ENCODE measurements around the gene ENTPD5. TPM values are rescaled to one million over a fixed set of nuclear protein-coding genes. Genes with fewer than 3 reads are reported as not detected.
"Not testable (repeated sequence)": the region's sequence is repeated elsewhere in the genome, so short reads cannot be mapped to it uniquely, and the experiment has no call there.

Gene ENTPD5
- total RNA-seq, 3 donors from 2014 or later, result 10.2 to 52.1 (median 25.0) TPM

GRCh38 chr14:73935666-73936065, 83.4 kb downstream of the ENTPD5 start:
- no peak overlapping the region for H3K4me3 ChIP-seq
- no peaks in the 10 kb centered on the region for H3K27me3 ChIP-seq
- no peak for DNase-seq (ENCODE audit: low spot score in 2 of 2)
- H3K4me1 ChIP-seq, result no peaks in the 10 kb centered on the region
- intact Hi-C loops (cut with DNase I; ENCODE audit: low total_unique reads), result no loop called here
- H3K36me3 ChIP-seq, result no peaks in the 10 kb centered on the region
- no peaks in the 10 kb centered on the region for H3K9me3 ChIP-seq
- H3K27ac ChIP-seq, result no peak overlapping the region
- TF ChIP-seq CTCF (IDR thresholded peaks at IDR 0.05) (peak in 2 of 3 donors; percentile 22 to 25), POLR2A (IDR thresholded peaks at IDR 0.05) (no peak), POLR2AphosphoS5 (IDR thresholded peaks at IDR 0.05) (no peak)

- no peak for TF ChIP-seq POLR2A (IDR thresholded peaks at IDR 0.05)
- no peak for TF ChIP-seq CTCF (IDR thresholded peaks at IDR 0.05)
- no peak for TF ChIP-seq POLR2AphosphoS5 (IDR thresholded peaks at IDR 0.05)
- H3K36me3 ChIP-seq, result peaks cover 14% of the 10 kb centered on the region
- H3K27ac ChIP-seq, result no peak overlapping the region
- no peak for DNase-seq (ENCODE audit: low spot score in 2 of 2)
- H3K9me3 ChIP-seq, result no peaks in the 10 kb centered on the region
- H3K4me1 ChIP-seq, result no peaks in the 10 kb centered on the region
- intact Hi-C loops (cut with DNase I; ENCODE audit: low total_unique reads), result no loop called here
- no peaks in the 10 kb centered on the region for H3K27me3 ChIP-seq
- no peak overlapping the region for H3K4me3 ChIP-seq
Measured at GRCh38 chr14:73924337-73924736, 94.8 kb downstream of the ENTPD5 start.

- H3K27me3 ChIP-seq; intact Hi-C loops (cut with DNase I; ENCODE audit: low total_unique reads); H3K4me1 ChIP-seq; DNase-seq (ENCODE audit: low spot score in 2 of 2); H3K27ac ChIP-seq; H3K4me3 ChIP-seq; H3K9me3 ChIP-seq: not testable (repeated sequence)
- H3K36me3 ChIP-seq, result peaks cover 14% of the 10 kb centered on the region
Measured at GRCh38 chr14:73919457-73919856, 99.6 kb downstream of the ENTPD5 start.

- Histone ChIP-seq H3K27ac (no peak overlapping the region), H3K4me1 (no peaks in the 10 kb centered on the region), H3K36me3 (peaks cover 5% of the 10 kb centered on the region), H3K9me3 (no peaks in the 10 kb centered on the region), H3K4me3 (no peak overlapping the region), H3K27me3 (no peaks in the 10 kb centered on the region)
- intact Hi-C loops (cut with DNase I; ENCODE audit: low total_unique reads), result no loop called here
- DNase-seq (ENCODE audit: low spot score in 2 of 2), result no peak
- TF ChIP-seq POLR2A (IDR thresholded peaks at IDR 0.05) (no peak), CTCF (IDR thresholded peaks at IDR 0.05) (no peak), POLR2AphosphoS5 (IDR thresholded peaks at IDR 0.05) (no peak)
Measured at GRCh38 chr14:73916324-73916723, 102.8 kb downstream of the ENTPD5 start.

GRCh38 chr14:73913256-73913655, 105.8 kb downstream of the ENTPD5 start:
- TF ChIP-seq POLR2AphosphoS5 (IDR thresholded peaks at IDR 0.05), result no peak
- TF ChIP-seq POLR2A (IDR thresholded peaks at IDR 0.05), result no peak
- no peak for TF ChIP-seq CTCF (IDR thresholded peaks at IDR 0.05)
- peaks cover 4% of the 10 kb centered on the region for H3K36me3 ChIP-seq

GRCh38 chr14:73909681-73910080, 109.4 kb downstream of the ENTPD5 start:
- H3K4me3 ChIP-seq, result no peak overlapping the region
- H3K27ac ChIP-seq, result no peak overlapping the region
- no peak for DNase-seq (ENCODE audit: low spot score in 2 of 2)
- H3K9me3 ChIP-seq, result no peaks in the 10 kb centered on the region
- intact Hi-C loops (cut with DNase I; ENCODE audit: low total_unique reads), result no loop called here
- H3K27me3 ChIP-seq, result no peaks in the 10 kb centered on the region
- no peaks in the 10 kb centered on the region for H3K4me1 ChIP-seq
- TF ChIP-seq POLR2AphosphoS5 (IDR thresholded peaks at IDR 0.05) (no peak), CTCF (IDR thresholded peaks at IDR 0.05) (no peak), POLR2A (IDR thresholded peaks at IDR 0.05) (no peak)
- peaks cover 4% of the 10 kb centered on the region for H3K36me3 ChIP-seq

More at GRCh38 chr14:73913256-73913655, 105.8 kb downstream of the ENTPD5 start:
- H3K4me3 ChIP-seq, result no peak overlapping the region
- no peaks in the 10 kb centered on the region for H3K27me3 ChIP-seq
- intact Hi-C loops (cut with DNase I; ENCODE audit: low total_unique reads), result no loop called here
- H3K9me3 ChIP-seq, result no peaks in the 10 kb centered on the region
- no peak for DNase-seq (ENCODE audit: low spot score in 2 of 2)
- H3K27ac ChIP-seq, result no peak overlapping the region
- no peaks in the 10 kb centered on the region for H3K4me1 ChIP-seq
